HG03196 (cell line): ENCODE data around the gene ELN.
A peak's percentile ranks its signal among the peaks of the same experiment; 100 is the strongest.
"Not testable (repeated sequence)": the region's sequence is repeated elsewhere in the genome, so short reads cannot be mapped to it uniquely, and the experiment has no call there.

Experiments used
- ATAC-seq: cut with Tn5 transposase; IDR thresholded peaks from one replicate; pipeline ENCODE4 v1.9.1; 2021; ENCODE audit not compliant: unreplicated experiment

ELN gene

DNA sequence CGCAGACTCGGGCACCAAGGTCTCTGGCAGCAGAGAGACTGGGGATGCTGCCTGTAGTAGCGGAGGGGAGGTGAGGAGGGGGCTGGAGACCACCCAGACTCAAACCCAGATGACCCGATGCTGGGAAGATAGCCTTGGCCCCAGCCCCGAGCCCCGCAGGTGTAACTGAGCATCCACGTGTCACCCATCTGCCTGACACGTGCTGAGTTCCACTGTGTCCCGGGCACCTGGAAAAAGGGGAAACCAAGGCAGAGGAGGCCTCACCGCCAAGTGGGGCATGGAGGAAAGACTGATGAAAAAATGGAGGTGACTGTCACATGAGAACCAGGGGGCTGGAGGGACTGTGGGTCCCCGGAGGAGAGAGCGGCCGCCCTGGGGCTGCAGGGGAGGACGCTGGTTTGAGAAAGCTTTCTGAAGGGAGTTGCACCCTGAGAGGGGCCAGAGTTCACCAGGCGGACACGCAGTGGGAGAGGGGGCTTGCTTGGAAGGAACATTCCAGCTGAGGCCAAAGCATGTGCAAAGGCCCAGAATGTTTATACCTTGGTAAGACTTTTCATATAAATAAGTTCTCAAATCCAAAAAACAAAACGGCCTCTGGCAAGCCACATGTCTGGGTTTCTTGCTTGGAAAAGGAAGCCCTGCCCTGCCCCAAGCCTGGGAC, 27.4 kb upstream of the ELN start:
- no peak for ATAC-seq

DNA sequence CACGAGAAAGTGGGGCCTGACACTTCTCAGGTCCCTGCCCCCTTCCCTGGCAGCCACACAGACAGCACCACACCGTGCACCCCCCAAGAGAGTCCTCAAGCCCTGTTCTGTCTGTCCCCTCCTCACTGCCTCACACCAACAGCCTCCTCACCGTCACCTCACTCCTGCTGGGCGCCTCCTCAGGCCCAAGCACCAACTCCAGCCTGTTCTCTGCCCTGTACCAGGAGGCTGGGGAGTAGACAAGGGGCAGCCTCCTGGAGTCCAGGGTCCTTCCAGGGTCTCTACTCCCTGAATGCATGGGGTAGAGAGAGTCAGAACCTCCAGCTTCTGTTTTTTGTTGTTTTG, 26.9 kb upstream of the ELN start:
- ATAC-seq, result no peak

DNA sequence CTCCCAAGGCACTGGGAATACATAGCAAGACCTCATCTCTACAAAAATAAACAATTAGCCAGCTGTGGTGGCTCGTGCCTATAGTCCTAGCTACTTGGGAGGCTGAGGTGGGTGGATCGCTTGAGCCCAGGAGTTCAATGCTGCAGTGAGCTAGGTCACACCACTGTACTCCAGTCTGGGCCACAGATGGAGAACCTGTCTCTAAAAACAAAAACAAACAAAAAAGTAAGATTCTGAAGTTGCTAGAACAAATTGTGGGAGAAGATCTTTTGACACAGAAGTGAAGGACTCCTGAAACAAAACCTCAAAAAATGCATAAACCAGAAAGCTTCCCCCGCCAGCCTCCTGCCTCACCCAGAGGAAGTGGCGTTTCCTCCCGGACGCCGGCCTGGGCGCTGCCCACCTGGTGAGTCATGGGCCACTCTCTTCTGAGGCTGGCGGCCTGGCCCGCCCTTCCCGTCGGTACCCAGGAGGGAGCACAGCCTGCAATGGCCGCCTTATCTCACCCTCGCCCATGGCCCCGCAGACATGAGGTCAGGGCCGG, 25.4 kb upstream of the ELN start:
- ATAC-seq, result no peak

DNA sequence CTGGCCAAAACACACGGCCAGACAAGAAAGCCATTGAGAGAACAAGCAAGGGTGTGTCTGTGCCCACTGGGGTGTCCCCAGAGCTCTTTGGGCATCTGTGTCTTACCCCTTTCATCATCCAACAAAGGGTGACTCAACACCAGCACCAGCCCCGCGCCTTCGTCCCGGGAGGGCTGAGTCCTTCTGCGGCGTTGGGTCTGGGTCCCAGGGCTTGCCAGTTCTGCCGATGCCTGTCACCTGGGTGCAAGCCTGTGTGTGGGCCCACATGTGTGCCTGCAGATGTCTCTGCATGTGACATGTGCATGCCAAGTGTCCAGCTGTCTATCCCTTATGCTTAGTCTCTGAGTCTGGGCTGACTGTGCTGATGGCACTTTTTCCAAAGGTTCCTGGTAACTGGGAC, 24.4 kb upstream of the ELN start:
- ATAC-seq, result no peak

DNA sequence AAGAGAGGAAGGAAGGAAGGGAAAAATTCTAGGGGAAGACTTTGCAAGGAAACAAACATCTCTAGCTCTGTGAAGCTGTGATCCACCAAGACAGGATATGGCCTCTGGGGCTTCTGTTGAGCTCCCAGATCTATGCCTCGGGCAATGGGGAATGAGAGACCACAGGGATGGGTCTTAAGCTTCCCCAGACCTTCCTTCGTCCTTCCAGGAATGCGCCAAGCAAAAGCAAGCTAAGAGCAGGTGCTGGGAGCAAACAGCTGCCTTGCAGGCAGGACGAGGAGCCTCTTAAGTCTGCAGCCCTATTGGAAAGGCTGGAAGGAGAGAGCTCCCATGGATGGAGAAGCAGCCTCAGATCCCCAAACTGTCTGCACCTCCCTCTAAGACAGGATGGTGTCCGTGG, 21.9 kb upstream of the ELN start:
- ATAC-seq, result no peak

DNA sequence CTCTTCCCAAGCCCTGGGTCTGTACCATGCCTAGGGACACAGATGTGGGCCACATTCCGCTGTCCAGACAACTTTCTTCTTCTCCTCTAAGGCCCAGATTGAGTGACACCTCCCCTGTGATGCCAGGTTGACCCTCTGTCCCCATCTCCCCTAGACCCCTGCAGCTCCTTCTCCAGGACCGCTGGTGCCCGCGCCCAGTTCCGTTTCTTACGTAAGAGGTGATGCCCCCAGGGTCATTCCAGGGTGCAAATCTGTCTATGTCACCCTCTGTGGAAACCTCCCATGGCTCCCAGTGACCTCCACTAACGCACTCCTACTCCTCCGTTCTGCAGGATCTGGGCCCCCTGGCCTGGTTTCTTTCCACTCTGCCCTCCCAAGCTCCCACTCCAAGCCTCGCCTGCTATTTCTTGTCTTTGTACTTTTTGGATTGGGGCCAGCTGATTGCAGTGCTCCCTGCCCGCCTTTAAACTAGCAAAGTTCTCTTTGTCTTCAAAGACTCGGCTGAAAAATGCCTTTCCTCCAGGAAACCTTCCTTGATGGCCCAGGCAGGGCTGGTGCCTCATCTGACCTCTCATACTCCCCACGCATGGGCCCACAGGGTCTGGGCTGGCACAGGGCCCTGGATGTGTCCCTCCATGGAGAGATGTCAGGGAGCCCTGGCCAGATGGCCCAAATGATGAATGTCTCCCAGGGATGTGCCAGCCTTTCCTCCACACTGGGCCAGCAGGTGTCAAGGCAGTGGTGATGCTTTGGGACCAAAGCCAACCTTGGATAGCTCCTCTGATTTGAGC, 21.3 kb upstream of the ELN start:
- no peak for ATAC-seq

DNA sequence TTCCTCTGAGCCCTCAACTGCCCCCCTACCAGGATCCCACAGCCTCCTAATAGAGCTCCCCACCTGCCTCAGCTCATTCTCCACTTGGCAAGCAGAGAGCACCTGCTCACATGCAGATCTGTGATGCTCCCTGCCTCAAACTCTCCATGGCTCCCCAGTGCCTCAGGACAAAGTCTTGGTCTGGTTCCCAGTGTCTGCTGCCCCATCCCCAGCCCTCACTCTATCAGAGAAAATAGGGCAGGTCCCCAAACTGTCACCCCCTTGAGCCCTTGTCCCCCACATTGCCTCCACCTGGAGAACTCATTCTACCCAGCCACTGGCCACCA, 20.8 kb upstream of the ELN start:
- no peak for ATAC-seq

DNA sequence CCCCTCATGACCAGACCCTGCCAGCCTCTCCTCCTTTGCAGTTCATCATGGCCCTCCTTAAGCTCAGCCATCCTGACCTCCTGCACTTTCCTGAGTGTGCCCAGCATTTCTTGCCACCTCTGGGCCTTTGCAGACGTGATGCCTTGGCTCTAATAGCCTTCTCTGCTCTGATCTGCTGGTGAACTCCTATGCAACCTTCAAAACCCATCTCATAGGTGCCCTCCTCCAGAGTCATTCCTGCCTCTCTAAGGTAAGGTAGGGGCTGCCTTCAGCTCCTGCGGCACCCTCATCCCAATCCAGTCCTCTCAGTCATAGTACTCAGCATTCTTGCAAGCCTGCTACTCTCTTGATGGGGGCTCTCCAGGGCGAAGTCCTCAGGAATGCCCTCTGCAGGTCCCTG, 19.3 kb upstream of the ELN start:
- ATAC-seq, result no peak

DNA sequence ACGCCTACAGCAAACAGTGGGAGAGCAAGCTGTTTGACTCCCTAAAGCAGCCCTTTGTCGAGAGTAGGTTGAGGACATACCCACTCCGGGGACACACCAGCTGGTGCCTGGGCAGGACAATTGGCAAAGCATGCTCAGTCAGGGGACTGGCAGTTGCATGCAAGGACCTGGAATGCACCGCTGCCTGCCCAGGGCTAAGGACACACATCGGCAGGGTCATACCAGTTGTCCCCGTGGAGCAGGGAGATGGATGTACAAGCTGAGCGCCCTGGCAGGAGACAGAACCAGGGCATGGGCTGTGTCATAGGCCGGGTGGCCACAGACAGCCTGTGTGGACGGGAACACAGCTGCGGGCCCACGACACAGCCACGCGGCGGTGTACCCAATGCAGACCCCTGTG, 18.3 kb upstream of the ELN start:
- no peak for ATAC-seq

DNA sequence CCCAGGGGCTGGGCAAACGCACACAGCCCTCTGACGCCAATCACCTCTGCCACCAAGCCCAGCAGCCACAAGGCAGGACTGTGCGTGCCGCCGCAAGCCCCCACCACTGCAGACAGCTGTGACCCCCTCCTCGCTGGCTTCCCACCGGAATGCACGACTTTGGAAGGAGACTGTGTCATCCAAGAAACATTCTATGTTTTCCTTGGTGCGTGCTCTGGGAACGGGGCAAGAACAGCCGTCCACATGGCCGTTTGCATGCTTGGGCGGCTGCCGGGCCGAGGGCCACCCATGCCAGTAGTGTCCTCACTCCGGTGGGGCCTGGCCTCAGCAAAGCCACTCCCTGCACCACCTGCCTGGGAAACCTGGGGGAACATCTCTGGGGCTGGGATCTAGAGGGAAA, 17.6 kb upstream of the ELN start:
- ATAC-seq, result no peak

DNA sequence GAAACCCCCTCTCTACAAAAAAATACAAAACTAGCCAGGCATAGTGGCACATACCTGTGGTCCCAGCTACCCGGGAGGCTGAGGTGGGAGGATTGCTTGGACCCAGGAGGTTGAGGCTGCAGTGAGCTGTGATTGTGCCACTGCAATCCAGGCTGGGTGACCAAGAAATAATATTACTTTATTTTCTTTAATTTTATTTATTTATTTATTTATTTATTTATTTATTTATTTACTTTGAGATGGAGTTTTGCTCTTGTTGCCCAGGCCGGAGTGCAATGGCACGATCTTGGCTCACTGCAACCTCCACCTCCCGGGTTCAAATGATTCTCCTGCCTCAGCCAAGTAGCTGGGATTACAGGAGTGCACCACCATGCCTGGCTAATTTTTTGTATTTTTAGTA, 16.6 kb upstream of the ELN start:
- not testable (repeated sequence) for ATAC-seq

DNA sequence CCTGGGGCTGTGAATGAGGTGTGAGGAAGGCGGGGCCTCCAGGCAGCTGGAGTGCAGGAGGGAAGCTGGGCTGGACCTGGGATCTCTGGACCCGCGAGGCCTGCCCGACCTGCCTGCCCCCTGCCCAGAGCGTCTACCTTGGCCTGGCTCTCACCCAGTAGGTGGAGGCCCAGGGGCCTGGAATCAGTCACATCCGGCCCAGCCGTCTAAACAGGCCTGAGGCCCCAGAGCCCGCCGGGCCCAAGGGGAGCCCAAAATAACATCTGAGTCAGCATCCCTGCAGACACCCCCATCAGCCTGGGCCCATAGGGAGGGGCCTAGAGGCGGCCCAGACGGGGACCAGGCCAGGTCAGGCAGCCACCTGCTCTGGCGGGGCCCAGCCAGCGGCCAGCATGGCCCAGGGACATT, 15.1 kb upstream of the ELN start:
- ATAC-seq, result peak; percentile 69

DNA sequence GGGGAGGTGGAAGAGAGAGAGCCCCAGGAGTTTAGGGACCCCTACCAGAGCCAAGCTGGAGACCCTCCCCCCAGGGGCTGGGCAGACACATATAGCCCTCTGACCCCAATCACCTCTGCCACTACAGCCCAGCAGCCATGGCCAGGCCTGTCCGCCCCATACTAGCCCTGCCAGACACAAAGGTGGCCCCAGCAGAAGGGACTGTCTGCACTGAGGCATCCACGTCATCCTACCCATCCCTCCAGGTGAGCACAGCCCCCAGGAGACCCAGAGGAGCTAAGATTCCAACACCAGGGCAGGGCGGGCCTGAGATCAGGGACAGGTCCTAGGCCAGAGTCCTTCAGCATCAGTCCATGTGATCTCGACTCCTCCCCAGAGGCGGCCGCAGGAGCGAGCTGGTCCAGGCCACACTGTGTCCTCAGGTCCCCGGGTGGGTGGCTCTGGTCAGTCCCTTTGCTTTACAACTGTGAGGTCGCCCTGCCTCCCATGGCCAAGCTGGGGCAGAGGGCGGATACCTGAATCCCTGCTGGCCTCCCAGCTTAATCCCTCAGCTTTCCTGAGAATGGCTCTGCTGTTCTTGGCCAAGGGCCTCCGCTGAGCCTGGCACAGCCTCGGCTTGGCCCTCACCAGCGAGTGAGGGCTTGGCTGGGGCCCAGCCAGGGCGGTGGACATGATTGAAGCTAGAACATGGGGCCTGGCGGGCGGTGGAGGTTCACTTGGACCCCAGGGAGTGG, 14.3 kb upstream of the ELN start:
- no peak for ATAC-seq

DNA sequence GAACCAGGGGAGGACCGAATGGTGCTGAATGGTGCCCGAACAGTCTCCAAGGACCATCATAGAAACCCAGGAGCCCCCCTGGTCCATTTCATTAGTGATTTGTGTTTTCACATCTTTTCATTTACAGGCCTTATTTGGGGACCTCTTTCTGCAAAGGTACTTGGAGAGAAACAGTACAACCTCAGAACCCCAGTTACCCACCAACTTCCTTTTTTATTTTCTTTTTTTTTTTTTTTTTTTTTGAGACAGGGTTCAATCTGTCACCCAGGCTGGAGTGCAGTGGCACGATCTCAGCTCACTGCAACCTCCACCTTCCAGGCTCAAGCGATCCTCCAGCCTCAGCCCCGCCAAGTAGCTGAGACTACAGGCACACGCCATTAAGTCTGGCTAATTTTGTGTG, 13.0 kb upstream of the ELN start:
- no peak for ATAC-seq

DNA sequence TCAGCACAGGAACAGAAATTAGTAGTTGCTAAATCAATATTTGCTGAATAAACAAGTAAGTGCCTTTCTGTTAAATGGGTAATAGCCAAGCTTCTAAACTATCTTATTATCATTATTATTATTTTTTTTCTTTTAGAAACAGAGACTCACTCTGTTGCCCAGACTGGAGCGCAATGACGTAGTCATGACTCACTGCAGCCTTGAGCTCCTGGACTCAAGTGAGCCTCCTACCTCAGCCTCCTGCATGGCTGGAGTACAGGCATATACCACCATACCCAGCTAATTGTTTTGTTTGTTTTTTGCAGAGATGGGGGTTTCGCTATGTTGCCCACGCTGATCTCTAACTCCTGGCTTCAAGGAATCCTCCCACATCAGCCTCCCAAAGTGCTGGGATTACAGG, 12.3 kb upstream of the ELN start:
- ATAC-seq, result no peak

DNA sequence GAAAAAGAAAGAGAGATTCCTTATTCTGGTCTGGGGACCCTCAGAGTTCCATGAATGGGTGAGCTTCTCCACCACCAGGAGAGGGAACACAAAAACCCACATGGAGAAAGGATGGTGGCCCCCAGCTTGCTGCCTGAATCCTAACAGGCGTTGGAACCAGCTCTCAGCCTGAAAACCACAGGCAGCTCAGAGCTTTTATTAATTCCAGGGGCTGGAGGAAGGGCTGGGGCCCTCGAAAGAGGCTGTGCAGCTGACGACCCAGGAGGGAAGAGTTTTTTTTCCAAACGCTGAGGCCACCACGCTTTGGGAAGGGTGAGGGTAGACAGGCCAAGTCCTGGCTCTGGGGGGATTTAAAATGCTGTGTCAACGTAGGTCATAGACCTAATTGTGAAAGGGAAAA, 10.8 kb upstream of the ELN start:
- no peak for ATAC-seq

DNA sequence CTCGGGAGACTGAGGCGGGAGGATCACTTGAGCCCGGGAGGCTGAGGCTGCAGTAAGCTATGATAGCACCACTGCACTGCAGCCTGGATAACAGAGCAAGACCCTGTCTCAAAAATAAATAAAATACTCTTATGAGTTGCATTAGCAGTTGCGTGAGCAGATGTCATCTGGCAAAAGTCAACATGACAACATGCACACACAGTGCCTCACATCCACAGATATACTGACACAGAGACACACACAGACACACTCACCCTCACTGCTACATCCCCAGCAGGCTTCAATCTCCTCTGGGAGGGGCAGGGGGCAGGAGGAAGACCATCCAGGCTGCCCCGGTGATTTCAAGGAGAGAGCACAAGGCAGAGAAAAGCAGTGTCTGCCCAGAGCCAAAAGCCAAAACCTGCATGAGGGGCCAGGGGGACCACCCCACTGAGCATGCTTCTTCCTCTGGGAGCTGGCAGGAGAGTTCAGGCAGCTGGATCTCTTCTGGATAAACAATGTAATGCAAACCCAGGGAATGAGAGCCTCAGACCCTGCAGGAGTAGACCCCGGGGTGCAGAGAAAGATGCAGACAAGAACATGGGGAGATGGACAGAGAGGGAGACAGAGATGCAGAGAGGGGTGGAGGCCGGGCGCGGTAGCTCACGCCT, 9.6 kb upstream of the ELN start:
- no peak for ATAC-seq

DNA sequence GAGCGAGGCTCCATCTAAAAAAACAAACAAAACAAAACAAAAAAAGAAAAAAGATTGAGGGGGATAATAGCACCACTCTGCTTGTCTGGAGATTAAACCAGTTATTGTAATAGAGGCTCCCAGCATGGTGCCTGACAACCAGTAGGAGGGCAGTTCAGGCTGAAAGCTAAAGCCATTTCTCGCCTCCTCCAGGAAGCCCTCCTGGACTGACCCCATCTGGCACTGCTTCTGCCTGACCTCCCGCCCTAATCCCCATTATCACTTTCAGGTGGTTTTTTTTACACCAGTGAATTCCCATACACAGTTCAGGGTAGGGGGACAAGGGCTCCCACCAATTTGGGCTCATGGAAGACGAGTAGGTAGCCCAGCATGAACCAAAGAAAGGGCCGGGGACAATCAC, 8.8 kb upstream of the ELN start:
- ATAC-seq, result no peak

DNA sequence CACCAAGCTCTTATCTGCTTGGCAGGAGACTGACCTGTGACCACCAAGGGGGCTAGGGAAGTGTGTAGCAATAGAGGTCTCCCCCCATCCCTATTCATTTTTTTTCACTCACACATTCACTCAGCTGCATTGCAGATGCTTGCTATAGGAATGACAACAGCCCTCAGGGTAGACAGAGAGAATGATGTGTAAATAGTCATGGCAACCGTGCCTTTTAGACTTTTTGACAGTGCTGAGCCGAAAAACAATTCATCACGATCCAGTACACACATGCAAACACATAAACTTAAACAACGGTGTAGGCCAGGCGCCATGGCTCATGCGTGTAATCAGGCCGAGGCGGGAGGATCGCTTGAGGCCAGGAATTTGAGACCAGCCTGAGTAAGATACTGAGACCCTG, 7.6 kb upstream of the ELN start:
- no peak for ATAC-seq

DNA sequence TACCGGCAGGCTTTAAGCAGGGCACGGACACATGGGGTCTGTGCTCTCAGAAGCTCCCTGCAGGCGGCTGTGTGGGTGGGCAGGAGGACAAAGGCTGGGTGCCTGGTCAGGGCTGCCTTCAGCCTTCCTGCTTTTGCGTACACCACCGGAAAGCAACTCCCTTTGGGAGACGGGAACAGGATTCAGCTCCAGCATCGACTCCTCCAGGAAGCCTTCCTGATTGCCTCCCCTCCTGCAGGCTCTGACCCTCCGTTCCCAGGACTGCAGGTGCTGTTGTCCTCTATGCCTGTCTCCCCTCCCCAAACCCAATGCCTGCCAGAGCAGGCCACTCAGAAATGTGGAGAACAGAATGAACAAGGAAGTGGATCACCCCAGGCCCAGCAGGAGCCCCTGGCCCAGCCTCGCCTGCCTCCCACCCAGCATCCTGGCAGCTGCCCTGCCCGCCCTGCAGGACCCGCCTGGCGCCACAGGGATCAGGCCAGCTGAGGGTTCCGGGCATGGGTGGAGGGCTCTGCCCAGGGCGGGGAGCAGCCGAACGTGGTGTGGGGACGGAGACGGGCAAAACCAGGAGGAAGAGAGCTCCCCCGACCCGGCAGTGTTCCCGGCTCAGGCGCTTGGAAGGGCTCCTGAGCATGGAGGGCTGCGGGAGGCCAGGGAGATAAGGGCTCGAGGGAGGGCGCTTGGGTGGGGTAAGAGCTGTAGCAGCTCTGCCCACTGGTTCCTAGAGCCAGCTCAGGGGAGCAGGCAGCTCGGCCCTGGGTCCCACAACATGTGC, 6.2 kb upstream of the ELN start:
- ATAC-seq, result no peak

DNA sequence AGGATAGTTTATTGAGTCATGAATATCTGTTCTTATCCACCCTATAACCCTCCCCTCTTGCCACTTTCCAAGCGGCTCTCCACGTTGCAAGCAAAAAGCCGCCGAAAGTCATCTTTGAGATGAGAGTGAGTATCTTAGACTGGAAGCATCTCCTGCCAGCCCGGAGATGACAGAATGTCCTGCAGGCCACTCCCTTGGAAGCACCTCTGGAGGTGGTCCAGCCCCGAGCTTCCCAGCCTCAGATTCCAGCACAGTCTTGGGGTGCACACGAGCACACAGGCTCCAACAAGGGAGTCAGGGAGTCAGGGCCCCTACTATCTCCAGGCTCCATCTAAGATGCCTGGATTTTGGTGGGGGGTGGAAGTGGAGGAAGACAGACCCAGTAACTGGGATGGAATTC, 5.5 kb upstream of the ELN start:
- ATAC-seq, result no peak
